ENCODE measurements around the gene SPOCK2.
A peak's percentile ranks its signal among the peaks of the same experiment; 100 is the strongest.

Gene SPOCK2

GRCh38 chr10:72107325-72108003, 19.1 kb upstream of the SPOCK2 start:
- DNase-seq, result no peak

DNA sequence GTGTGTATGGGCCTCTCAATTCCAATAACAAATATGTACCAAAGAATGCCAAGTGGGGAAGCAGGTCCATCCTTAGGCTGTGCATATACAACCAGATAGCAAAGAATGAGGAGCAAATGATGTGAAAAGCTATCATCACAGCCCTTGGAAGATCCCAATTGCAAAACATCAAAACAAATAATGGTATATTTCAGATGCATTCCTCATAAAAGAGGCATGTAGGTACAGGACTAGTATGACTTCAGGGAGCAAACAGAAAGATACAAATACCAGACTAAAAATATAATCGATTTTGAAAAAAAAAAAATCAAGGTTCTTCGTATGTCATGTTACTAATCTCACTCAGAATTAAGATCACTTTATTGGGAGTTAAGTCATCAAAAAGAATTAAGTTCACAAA, 18.5 kb upstream of the SPOCK2 start:
- no peak for DNase-seq

GRCh38 chr10:72106154-72106849, 18.0 kb upstream of the SPOCK2 start:
- DNase-seq, result no peak

- no peak for DNase-seq
Observed at GRCh38 chr10:72105710-72106109, 17.4 kb upstream of the SPOCK2 start.

DNA sequence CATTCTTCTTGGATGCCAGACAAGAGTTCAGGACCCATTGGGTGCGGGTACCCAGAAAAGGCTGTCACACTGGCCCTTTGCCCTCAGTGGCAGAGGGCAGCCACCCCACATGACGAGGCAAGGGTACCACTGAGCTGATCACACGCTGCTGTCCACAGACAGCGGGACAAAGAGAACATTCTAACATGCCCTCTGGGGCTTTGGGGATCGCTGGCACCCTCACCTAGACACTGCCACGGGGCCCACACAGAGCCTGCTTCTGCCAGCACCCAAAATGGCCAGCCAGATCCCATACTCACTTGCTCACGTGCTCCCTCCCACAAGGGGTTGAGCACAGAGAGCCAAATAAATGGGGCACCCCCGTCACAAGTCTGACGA, 16.7 kb upstream of the SPOCK2 start:
- no peak for DNase-seq

- DNase-seq, result no peak
Observed at GRCh38 chr10:72104472-72105097, 16.2 kb upstream of the SPOCK2 start.

- DNase-seq, result no peak
Observed at GRCh38 chr10:72099600-72099921, 11.2 kb upstream of the SPOCK2 start.

DNA sequence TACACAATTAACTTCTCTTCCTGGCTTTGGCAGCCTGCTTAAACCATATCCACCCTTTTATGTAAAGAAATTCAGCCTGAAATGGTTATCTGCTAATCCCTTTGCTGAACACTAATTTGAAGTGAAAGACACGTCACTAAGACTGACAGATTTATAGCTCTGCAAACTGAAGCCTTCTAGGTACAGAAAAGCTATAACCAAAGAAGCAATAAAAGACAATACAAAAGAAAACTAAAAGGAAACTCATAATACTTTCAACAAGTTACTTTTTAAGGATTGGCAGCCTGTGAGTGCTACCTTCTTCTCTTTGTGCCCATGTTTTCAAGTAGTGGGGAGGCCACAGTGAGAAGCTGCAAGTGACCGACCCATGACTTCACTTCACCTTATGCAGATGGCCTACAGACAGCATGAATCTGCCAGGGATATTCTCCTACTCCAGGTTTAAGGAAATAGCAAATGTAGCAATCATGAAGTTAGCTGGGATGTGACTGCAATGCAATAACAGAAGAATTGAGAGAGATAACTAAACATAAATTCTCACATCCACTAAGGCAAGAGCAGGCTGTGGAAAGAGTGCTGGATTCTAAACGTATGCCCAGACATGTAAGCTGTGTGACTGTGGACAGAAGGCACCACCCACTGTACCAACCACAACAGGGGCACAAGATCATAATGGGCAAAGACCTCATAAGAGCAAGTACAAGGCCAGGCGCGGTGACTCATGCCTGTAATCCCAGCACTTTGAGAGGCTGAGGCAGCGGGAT, 10.7 kb upstream of the SPOCK2 start:
- no peak for DNase-seq

DNA sequence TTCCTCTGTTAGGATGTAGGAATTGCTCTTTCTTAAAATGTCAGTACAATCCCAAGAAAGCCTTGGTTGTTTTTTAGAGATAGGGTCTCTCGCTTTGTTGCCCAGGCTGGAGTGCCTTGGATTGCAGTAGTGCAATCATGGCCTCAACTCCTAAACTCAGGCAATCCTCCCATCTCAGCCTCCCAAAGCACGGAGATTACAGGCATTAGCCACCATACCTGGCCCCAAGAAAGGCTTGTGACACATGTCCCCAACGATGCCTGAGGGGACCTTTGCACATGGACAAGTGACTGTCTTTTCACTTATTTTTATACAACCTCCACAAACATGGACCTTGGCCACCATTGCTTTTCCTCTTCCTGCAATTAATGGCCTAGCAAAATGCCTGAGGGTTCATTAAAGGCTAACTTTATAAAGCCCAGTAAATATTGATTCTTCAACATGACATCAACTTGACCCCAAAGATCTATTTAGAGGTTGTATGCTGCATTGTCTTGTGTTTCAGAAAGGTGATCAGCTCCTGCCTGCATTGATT, 10.0 kb upstream of the SPOCK2 start:
- no peak for DNase-seq

GRCh38 chr10:72097448-72098300, 9.3 kb upstream of the SPOCK2 start:
- DNase-seq, result peak; percentile 92

DNA sequence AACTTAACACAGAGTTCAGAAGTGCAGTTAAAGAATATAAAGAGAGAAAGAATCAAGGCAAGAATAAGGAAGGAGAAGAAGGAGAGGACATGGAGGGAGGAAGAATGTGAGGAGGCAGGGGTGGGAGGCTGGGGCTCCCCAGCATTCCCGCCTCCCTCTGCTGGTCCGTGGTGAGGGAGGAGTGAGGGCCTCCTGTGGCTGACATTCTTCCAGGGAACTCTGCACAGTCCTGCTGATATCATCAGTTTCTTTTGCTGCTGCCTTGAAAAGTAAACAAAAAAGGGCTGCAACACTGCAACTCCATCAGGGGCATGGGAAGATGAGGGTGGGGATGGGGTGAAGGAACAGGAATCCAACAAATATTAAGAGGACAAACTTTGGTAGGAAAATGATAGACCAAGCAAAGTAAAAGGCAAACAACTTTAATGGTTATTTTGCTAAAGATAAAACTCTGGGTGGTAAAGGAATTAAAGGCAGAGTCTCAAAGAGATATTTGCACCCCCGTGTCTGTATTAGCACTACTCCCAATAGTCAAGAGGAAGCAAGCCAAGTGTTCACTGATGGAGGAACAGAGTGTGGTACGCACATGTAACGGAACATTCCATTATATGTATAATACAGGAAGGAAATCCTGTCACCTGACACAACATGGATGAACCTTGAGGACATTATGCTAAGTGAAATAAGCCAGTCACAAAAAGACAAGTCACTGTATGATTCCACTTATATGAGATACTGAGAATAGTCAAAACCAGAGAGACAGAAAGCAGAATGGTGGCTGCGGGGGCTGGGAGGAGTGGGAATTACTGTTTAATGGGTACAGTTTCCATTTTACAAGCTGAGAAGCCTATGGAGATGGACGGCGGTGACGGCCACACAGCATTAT, 8.0 kb upstream of the SPOCK2 start:
- DNase-seq, result peak; percentile 47

- DNase-seq, result no peak
Observed at GRCh38 chr10:72095195-72095594, 6.8 kb upstream of the SPOCK2 start.

DNA sequence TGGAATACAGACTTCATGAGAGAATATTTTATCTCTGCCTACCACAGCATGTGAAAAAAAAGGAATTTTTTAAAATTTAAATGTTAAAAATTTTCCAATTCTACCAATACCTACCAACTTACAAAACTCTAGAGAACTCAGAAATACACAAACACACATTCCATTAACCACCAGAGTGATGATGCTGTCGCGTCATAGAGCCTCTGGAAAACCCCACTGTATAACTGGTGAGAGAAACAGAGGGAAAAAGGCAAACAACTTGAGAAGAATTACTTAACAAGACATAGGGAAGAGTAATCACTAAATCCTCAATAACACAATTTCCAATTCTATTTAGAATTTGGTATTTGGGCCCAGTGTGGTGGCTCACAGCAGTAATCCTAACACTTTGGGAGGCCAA, 6.2 kb upstream of the SPOCK2 start:
- no peak for DNase-seq

- no peak for DNase-seq
Observed at GRCh38 chr10:72093450-72093849, 5.1 kb upstream of the SPOCK2 start.

DNA sequence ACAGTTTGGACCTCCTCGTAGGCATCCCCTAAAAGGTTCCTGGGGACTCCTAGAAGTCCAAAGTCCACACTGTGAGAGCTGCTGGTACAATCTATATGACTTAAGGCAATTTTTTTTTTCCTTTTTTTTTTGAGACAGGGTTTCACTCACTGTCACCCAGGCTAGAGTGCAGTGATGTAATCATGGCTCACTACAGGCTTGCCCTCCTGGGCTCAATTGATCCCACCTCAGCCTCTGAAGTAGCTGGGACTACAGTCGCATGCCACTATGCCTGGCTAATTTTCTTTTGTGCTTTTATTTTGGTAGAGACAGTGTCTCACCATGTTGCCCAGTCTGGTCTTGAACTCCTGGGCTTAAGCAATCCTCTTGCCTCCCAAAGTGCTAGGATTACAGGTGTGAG, 4.6 kb upstream of the SPOCK2 start:
- DNase-seq, result no peak

- DNase-seq, result no peak
Observed at GRCh38 chr10:72092171-72092924, 4.0 kb upstream of the SPOCK2 start.

- no peak for DNase-seq
Observed at GRCh38 chr10:72090326-72090725, 2.0 kb upstream of the SPOCK2 start.

DNA sequence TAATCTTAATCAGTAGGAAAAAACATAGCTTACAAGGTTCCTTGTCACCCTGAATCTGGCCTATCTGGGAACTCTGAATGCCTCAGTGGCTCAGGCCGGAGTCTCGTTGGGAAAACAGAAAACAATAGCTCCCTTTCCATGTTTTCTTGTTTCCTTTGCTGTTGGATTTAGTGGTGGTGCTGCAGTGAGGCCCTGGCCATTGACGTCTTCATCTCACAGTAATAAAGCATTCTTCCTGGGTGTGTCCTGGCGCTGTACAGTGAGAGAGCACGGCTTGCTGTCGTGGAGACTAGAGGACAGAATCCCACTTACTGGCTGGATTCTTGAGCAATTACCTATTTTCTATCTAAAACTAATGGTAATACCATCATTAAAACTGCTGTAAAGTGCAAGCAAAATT, 1.3 kb upstream of the SPOCK2 start:
- no peak for DNase-seq

DNA sequence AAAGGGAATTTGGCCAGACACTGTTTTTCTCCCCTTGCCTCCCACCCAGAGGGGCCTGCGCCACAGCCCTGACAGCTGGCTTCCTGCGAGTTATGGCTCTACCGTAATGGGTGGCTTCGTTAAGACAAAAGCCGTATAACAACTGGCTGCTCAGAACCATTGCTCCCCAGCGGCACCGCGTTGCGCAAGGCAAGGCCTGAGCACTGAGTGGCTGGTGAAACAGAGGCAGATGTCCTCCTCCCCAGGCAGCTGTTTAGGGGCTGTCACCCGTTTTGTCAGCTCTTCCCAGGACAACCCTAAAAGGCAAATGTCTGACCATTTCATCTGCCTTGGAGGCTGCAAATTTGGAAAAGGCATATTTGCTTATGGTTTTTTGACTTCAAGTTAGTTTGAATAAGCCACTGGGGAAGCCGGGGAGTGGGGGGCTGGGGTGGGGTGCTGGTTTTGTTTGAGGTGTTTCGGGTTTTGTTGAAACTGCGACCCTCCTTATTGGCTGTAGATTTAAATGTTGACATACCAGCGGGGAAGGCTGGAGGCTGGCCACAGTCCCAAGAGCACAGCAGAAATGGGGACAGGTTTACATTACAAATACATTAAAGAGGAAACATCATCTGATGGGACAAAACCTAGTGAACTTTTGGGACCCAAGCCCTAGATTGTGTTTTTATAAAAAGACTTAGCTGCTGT, 681 bp upstream of the SPOCK2 start:
- no peak for DNase-seq

- no peak for DNase-seq
Observed at GRCh38 chr10:72087392-72087968, 871 bp downstream of the SPOCK2 start.

All from fibroblast of skin of right quadriceps (primary cell).